Posterior cingulate gyrus (tissue), 11 donors: ENCODE measurements around the gene RPS6KA2.

Experiments used
- DNase-seq, 10 donors: peaks; one replicate each; pipeline versions ENCODE4 v3.0.0 to v3.0.0-alpha.2; 2020 to 2021; ENCODE audit warnings: mixed read lengths in 3 of 10
- intact Hi-C: fragments of 100-400 bp; cut with DNase I; formaldehyde crosslinking; loops from one replicate; pipeline ENCODE4 v1.15.1; 2023

RPS6KA2 gene

DNA sequence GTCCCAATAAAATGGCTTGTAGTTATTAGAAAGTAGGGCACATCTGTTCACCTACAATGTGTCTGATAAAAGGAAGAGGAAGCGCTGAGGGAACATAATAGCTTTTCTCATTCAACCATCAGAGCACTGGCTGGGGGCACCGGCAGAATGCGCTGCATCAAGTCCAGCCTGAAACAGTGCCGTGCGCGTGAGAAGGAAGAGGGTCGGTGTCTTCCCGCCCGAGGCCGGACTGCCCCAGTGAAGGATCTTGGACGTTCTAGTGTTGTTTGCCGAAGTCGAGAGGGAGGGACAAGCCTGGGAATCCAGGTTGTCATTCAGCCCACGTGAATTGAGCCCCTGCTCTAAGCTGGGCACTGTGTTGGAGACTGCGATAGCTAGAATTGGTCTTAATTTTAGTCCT lies 182.6 kb downstream of the RPS6KA2 start:
- intact Hi-C loops: loop anchor here (10.0 kb wide), 1 partner anchor 180 kb away; the partner anchor contains the start of gene RPS6KA2
- DNase-seq: peak in 3 of 10 donors; percentile 6 to 76 (median 54)

DNA sequence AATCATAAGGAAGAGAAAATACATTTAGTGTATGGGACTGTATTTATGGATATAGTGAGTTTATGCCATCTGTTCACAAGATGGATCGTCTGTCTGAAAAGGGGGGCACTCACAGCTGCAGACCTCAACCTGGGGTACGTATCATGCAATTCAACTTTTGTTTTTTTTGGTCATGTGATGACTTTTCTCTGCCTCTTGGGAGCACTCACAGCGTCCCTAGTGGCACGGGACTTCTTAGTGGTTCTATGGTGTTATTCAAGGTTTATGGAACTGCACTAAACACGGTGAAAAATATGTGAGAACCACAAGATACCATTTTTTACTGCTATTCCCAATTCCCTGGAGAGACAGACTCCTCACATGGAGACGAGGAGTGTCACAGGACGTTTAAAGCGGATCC lies 183.9 kb downstream of the RPS6KA2 start:
- DNase-seq: peak in 3 of 10 donors; percentile 2 to 27 (median 25)
- intact Hi-C loops: loop anchor here (10.0 kb wide), 1 partner anchor 182 kb away; the partner anchor contains the start of gene RPS6KA2

DNA sequence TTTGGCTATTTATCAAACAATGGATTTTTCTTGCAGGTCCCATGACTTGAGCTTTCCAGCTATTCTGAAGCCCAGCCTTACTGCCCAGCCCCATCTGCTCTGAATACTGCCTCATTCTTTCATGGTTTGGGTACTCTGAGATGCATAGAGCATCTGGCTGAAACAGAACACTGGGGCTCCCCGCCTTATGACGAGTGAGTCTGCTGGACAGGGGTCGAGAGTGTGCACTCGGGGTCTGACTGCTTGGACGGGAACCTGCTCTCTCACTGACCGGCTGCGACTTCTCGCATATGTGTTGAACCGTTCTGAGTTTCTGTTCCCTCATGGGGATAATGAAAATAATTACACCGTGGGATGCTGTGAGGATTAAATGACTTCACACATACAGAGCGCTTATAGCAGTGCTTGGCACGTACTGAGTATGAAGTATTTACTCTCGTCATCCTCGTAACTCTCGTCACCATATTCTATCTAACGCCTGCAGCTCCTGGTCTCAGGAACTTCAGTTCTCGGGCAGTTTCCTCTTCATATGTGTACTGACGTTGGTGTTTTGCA lies 184.8 kb downstream of the RPS6KA2 start:
- intact Hi-C loops: loop anchor here (10.0 kb wide), 1 partner anchor 183 kb away; the partner anchor contains the start of gene RPS6KA2
- DNase-seq: peak in 3 of 10 donors; percentile 6 to 55 (median 50)

DNA sequence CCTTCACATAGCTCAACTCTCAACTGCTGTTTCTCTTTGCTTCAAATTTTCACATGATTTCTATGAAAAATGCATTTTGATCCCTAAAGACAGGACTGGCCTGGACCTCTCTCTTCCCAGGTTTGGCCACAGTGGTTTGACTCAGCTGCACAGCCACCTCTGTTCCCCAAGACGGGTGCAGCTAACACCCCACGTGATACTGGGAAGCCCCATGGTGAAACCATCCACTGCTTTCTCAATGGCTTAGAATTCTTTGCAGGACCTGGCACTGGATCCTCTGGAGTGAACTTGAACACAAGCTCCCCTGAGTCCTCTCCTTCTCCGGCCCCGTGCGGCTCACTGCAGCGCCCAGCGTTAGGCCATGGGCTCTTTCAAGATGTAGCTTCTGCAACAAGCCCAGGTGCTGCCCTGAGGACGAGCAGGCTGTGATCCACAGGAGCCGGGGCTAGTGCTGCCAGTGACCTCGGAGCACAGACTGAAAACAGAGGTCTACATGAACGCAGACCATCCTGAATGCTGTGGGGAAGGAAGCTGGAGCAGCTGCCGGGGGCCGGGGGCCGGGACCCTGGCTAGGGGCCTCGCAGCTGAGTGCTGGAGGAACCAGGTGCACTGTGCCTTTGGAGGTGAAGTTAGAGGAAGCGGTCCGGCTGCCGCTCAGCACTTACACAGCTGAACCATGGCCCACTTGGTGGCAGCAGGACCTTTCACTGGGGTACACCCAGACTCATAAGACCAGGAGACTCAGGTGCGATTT lies 185.5 kb downstream of the RPS6KA2 start:
- peak in 5 of 10 donors; percentile 7 to 79 (median 67) for DNase-seq
- intact Hi-C loops: loop anchor here (10.0 kb wide), 1 partner anchor 183 kb away; the partner anchor contains the start of gene RPS6KA2

DNA sequence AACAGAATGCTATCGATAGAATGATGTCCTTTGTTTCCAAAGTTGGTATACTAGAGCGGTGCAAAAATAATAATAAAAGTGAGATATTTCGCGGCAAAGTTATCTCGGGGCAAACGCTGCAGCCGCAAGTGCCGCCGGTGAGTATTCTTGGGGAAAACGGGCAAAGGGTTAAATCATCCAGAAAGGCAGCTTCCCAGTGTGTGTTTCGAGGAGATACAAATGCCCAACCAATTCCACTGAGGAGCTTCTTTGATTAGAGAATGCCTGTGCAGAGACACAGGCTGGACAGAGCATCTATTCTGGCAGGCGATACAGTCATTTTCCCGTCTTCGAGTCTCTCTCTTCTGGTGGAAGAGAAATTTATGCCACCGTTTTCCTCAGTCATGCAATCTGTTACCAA lies 186.3 kb downstream of the RPS6KA2 start:
- peak in 2 of 10 donors; percentile 38 to 49 for DNase-seq
- intact Hi-C loops: loop anchor here (10.0 kb wide), 1 partner anchor 184 kb away; the partner anchor contains the start of gene RPS6KA2

DNA sequence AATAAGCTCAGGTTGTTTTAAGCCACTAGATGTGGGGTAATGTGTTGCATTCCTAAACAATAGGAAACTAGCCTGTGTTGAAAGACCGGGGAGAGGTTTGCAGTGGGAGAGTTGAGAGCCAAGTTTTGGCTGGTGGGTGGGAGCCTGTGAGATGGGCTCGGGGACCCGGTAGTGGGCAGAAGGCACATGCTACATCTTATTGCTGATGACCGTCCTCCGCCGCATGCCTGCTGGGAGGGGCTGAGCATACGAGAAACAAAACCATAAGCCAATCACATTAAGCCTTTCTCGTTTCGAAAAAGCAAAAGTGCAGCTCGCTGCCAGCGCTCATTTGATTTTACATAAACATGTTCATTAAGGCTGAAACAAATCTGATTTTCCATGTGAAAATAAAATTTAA lies 186.9 kb downstream of the RPS6KA2 start:
- peak in 3 of 10 donors; percentile 0 to 65 (median 61) for DNase-seq
- intact Hi-C loops: loop anchor here (10.0 kb wide), 1 partner anchor 185 kb away; the partner anchor contains the start of gene RPS6KA2

DNA sequence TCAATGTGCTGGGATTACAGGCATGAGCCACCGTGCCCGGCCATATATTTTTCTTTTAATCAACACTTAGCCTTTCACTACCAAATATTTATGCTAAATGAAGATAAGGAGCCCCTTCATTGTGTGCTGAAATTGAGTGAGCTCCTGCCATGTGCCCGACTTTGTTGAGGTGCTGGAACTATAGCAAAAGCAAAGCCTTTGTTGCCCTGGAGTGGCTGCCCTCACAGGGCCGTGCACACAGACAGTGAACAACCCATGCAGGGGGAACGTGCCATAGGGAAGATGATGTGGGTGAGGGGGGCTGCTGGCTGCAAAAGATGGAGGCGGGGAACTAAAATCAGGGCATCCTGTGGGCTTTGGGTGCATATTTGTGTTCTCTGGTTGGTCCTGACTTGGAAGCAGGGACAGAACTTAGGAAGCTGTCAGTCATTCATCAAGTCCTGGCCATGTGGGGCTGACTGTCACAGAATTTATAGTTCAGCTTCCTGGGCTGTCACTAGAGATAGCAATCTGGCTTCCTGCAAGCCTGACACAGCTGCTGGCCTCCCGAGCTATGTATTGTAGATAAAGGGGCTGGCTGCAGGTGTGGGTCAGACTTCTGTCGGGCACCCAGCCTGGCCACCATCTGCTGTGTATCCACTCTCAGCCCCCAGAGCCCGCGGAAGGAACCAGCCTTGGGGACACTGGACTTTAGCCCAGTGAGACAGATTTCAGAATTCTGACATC lies 187.5 kb downstream of the RPS6KA2 start:
- intact Hi-C loops: loop anchor here (10.0 kb wide), 1 partner anchor 185 kb away; the partner anchor contains the start of gene RPS6KA2
- DNase-seq: peak in 3 of 10 donors; percentile 57 to 81 (median 69)

DNA sequence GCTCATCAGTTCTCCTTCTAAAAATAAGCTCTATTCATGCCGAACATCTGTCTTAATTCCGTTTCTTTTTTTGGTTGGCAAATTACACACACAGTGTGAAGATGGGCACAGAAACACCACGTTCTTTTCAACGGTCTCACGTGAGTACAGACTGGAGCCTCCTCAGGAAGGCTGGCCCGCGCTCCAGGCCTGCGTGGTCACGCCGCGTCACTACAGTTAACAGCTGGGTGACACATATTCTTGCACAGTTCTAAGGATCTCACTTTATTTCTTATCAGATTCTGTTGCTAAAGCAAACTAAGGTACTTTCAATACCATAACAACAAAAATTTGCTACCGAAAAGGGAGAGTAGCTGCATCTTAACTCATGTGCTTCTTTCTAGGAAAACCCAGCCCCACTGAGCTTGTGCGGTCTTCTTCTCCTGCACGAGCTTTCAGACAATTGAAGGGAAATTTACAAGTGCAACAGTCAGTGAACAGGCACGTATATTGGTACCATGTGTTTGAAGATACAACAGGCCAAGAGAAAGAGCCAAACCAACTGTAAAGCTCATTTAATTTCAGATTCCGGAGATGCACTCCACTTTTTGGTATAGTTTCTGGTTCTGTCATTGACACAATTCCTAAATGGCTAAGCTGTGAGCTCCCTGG lies 188.7 kb downstream of the RPS6KA2 start:
- intact Hi-C loops: no loop called here
- DNase-seq: peak in 6 of 10 donors; percentile 34 to 91 (median 67)

DNA sequence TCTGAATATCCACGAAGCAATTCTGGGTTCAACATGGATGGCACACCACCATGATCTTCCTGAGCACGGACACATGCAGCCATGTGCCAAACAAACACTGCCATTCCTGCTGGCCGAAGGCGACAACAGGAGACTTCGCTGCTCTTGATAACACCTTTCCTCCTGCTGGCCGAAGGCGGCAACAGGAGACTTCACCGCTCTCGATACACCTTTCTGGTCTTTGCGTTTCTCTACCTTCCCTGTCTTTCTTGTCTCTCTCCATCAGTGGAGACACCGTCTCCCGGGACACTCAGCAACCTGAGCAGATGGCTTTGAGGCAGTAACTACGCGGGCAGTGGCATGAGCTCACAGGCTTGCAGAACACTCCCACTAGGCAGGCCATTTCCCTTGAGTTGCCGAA lies 189.4 kb downstream of the RPS6KA2 start:
- intact Hi-C loops: no loop called here
- DNase-seq: peak in 2 of 10 donors; percentile 39 to 77

DNA sequence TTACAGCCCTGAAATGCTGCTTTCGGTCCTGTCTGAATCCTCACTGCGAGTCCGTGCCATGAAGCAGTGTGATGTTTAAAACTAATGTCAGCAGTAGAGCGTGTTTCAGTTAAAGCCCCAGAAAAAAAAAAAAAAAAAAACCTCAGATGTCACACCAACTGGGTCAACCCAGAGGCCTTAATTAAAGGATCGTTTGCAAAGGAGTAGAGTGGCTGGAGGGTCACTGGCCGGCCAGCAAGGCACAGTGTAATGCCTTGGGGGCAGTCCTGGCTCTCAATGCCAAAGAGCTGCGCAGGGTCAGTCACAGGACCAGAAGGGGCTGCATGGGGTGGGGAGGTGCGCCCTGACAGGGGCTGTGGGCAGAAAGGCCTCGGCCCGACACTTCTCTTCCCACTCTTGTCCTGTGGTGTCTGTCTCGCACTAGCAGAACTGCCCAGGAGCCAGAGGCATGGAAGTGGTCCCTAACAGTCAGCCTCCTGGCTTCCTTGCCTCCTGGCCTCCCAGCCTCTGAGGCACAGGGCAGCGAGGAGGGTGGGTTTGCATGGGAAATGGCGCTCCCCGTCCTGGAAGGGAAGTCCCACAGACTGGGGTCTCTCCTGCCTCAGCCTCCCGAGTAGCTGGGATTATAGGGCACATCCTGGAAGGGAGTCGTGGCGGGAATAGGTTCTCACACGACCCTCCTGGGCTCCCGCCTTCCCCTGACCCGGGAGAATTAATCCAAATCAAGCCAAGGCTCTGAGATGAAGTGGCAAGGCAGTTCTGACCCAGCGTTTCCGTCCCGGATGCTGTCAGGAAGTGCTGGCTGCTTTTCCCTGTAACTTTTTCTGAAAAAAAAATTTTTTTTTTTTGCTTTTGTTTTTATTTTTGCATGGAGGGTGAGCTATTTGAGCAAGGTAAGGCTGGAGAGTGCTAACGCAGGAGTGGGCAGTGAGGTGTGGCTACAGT lies 190.6 kb downstream of the RPS6KA2 start:
- intact Hi-C loops: no loop called here
- DNase-seq: peak in 2 of 10 donors; percentile 35 to 77

DNA sequence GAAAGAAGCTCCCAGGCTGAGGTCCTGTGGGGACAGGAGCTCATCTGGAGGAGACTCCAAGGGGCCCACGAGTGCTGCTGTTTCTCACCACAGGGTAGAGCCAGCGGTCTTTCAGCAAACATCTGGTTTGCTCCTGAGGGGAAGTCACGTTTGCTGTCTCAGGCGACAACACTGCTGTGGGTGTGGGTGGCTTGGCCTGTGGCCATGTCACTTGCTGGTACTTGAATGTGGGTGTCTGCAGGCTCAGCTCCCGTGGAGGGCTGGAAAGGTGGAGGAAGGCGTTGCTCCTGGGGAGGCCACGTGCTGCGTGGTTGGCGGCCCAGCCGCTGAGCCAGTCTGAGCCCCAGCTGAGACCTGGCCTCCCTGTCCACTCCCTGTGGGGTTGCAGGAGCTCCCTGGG lies 191.5 kb downstream of the RPS6KA2 start:
- intact Hi-C loops: no loop called here

DNA sequence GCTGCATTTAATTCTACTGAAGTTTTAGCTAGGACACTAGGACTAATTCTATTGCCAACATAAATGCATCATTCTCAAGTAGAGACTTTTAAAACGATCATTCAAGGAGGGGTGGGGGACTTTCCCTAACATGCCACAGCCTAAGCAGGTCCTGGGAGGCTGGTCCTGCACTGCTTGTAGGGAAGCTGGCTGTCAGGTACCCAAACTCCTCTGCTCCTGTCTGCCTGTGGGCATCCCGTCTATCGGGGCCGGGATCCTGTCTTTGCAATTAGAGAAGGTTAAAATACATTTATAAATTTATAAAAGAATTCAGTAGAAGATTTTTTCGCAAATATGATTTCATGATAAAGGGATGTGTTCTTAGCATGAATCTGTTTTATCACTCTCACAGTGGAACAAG lies 192.7 kb downstream of the RPS6KA2 start:
- intact Hi-C loops: no loop called here
- peak in 1 of 10 donors; percentile 57 for DNase-seq

More for the DNA sequence above, 191.5 kb downstream of the RPS6KA2 start:
- peak in 3 of 10 donors; percentile 10 to 87 (median 70) for DNase-seq

DNA sequence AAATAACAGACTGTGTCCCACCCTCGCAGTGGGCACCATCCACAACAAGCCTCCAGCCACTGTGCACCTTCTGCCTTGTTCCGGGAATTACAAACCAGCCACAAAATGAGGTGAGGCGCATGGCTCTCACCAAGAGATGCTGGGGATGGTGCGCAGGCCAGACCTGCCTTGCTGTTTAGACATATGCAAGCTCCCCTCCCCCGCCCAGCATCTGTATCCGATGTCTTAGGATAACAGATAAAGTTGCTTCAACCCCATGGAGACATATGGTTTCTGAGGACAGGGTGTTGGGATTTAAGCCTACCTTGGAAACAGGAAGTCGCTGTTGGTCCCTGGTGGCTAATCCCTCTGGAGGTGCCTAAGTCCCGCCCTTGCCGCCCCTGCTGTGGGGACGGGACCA lies 194.0 kb downstream of the RPS6KA2 start:
- DNase-seq: peak in 4 of 10 donors; percentile 5 to 59 (median 32)
- intact Hi-C loops: no loop called here

DNA sequence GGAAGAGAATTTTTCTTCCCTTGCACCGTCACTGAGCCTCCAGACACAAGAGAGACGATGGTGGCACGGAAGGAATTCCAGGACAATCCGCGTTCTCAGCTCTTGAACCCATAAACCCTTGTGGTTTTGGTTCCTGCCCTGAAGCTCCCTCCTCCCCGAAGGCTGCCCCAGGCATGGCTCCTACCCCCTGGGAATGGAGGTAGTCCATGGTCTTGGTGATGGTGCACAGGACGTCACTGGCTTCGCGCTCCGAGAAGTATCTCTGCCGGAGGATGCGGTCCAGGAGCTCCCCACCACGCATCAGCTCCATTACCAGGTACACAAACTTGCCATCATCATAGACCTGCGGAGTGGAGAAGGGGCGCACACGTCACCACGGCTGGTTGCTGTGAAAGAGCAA lies 196.8 kb downstream of the RPS6KA2 start:
- intact Hi-C loops: no loop called here
- peak in 4 of 10 donors; percentile 3 to 49 (median 40) for DNase-seq

DNA sequence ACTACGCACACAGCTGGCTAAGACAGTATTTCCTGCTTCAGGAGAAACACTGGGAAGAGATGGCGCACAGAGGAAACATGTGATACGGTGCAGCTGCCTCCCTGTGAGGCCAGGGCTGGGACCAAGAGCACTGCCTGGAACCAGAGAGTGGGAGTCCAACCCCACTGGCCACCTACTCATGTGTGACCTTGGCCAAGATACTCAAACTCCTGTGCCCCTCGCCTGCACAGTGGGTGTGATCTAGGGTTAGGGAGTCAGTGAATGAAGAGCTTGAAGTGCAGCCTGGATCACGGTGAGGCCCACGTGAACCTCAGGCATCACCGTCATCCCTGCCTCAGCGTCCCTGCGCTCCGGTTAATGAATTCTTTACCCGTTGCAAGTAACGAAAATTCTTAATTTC lies 202.6 kb downstream of the RPS6KA2 start:
- intact Hi-C loops: loop anchor here (5.0 kb wide), 1 partner anchor 203 kb away; the partner anchor contains the start of gene RPS6KA2
- DNase-seq: peak in 3 of 10 donors; percentile 4 to 69 (median 48)

DNA sequence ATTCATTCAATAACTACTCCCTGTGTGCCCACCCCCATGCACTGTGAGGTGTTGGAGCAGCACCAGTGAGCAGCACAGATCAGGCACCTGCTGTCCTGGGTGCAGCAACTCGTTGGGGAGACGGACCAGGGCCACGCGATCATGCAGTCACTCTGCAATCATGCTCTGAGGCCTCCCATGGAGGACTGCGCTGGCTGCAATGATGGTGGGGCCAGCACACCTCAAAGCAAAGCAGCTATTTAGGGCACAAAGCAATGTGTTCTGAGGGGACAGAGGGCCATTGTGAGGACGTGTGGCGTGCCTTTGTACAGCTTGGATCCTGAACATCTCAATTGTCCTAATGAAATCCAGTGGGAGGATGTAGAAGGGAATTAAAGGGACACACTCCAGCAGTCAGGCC lies 203.3 kb downstream of the RPS6KA2 start:
- intact Hi-C loops: loop anchor here (5.0 kb wide), 1 partner anchor 204 kb away; the partner anchor contains the start of gene RPS6KA2
- DNase-seq: peak in 8 of 10 donors; percentile 40 to 93 (median 64)

DNA sequence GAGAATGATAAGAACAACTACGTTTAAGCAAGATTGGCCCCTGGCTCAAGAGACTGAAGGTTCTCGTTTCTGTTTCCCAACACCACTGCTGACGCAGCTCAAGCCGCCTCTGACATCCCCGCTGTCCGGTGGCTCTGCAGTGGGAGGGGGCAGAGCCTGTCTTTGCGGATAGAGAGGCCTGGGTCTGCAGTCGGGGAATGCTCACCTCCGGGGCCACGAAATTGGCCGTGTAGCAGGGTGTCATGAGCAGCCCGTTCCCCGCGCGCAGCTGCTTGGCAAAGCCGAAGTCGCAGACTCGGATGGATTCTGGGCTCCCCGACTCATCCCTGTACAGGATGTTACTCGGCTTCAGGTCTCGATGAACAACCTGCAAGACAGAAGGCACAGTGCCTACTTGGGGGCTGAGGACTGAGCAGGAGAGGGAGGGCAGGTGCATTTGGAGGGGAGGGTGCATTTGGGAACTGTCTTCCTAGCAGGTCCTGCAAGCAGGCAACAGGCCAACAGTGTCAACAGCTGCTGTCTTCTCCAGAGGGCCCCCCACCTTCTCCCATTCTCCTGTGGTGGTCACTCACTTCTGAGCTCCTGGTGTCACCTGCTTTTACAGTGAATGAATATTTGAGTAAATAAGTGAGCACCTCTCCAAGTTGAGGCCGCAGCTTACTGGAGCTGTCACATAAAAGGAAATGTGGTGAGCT lies 203.9 kb downstream of the RPS6KA2 start:
- intact Hi-C loops: loop anchor here (5.0 kb wide), 1 partner anchor 204 kb away; the partner anchor contains the start of gene RPS6KA2
- DNase-seq: peak in 4 of 10 donors; percentile 33 to 83 (median 64)
